ENCODE results near the gene GPC6.

Gene GPC6

DNA sequence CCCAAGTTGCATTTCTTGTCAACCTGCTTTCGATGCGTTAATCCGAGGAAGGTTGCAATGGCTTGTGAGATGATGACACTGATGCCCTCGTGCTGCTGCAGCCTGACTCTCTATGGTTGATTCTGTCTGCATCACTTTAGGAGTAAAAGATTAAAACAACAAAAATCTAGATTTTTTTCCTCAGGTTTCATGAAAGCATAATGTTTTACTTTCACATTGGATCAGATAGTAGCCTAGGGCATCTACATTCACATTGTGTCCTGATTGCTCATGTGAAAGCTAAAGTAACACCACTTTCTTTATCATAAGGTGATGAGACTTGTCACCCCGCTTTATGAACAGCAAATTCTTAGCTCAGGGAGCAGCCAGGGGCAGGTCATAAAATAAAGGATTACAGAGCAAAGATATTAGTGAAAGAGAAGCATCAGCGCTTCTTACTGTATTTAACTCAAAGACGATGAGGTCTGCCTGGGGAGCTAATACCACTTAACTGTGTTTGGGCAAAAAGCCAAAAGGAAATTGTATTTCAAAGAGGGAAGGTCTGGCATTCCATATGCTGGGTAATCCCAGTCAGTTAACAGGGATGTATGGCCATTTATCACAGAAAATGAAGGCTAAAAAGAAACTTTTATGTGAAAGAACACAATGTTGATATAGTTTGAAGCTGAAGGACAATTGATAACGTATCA is 270.5 kb downstream of the GPC6 start:
- DNase-seq (ENCODE audit: low read depth in 1 of 2, low spot score in 1 of 2): no peak

DNA sequence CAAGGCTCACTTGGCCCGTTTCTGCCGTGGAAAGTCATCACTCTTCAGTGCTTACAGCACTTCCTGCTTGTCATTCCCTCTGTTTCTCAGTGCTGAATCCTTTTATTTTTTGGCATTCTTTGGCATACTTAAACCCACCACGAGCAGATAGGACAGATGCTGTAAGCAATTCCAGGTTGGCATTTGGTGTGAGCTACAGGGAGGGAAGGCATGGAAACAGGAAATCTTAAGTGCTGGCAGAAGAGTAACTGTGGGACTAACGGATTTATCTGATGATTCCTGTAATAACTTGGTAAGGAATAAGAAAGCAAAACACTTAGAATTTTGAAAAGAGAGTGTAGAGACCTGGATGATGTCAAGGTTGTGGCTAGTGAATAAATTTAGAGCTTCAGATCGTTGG is 273.4 kb downstream of the GPC6 start:
- no peak for DNase-seq (ENCODE audit: low read depth in 1 of 2, low spot score in 1 of 2)

DNA sequence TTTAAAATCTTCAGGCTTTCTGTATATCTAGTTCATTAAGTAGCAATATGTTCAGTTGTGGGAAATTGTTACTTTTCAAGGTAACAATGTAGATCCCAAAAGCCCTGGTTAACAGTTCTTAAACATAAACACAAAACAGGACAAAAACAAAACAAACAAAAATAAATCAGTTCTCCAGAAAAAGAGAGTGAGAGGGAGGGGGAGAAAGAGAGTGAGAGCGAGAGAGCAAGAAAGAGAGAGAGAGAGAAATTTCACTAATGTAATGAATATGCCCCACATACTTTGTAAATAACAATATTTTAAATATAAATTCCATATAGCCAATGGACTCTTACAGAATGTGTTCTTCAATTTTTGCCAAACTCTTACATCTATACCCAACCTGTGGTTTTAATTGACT is 275.5 kb downstream of the GPC6 start:
- DNase-seq (ENCODE audit: low read depth in 1 of 2, low spot score in 1 of 2): no peak

DNA sequence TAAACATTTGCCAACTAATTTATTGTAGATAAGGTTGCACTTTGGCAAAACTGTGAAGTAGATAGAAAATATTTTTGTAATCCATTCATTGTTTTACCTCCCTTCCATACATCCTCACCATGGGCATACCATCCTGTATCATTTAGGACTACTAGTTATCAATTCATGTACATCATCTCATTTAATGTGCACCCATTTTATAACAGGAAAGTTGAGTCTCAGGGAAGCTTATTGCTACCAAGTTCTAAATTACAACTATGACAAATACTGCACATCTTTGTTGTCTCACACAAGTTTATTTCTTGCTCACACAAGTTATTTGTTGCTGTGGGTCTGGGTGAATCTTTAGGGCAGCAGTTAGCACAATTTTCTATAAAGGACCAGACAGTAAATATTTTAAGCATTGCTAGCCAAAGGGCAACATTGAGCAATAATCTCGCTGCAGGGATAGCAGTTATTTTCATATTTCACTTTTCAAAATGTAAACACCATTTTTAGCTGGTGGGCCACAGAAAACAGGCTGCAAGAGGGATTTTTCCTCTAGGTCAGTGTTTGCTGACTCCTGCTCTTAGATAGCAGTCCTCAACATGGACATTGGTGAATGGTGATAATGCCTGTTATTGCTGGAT is 276.5 kb downstream of the GPC6 start:
- DNase-seq (ENCODE audit: low read depth in 1 of 2, low spot score in 1 of 2): no peak

DNA sequence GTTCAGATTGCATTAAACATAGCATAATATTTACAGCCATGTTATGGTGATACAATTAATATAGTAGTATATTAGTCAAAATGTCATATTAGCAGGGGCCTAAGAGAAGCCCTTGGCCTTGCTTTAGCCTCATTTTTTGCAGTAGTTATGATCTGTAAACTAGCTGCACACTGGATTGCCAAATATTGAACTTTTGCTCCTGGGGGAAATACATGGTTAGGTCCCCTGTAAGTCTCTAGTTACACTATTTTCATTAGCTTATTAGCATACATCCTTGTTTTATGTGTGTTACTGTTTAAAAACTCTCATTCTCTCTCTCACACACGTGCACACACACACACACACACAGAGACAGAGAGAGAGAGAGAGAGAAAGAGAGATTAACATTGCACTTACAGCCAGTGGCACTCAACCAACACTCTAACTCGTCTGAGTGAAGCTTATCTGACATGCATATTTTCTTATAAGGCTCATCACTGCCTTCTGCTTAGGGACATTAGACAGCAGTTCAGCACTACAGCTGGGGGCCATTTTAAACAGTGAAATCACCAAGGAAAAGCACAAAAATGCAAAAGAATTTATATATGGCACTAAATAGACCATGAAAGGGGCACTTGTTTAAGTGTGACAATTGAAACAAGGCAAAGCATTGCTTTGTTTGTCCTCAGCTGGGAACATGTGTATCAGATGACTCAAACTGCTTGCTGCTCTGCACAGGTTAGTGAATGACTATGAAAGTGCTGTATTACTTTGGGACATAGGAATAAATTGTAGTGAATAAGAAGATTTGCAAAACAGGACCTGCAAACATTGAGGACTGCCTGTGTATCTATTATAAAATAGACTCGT is 278.7 kb downstream of the GPC6 start:
- no peak for DNase-seq (ENCODE audit: low read depth in 1 of 2, low spot score in 1 of 2)

DNA sequence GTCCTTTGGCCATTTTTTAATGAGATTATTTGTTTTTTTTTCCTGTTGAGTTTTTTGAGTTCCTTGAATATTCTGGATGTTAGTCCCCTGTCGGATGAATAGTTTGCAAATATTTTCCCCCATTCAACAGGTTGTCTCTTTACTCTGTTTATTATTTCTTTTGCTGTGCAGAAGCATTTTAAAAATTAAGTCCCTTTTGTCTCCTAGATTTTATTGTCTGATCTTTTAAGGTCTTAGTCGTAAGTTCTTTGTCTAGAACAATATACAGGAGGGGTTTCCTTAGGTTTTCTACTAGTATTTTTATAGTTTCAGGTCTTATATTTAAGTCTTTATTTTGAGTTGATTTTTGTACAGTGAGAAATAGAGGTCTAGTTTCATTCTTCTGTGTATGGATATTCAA is 284.4 kb downstream of the GPC6 start:
- no peak for DNase-seq (ENCODE audit: low read depth in 1 of 2, low spot score in 1 of 2)

DNA sequence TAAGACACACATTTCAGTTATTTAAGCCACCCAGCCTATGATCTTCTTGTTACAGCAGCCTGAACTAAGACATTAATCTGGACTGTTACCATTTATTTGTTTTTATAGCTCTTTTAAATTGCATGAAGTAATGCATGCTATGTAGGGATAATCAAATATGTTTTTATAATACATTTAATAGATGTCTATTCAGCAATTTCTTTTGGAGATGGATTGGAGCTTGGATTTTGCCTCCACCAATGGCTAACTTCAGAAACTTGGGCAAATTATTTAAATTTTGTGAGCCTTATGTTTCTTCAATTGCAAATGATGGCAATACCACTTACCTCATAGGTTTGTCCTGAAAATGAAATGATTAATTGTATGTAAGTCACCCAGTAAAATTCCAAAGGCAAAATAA is 288.7 kb downstream of the GPC6 start:
- no peak for DNase-seq (ENCODE audit: low read depth in 1 of 2, low spot score in 1 of 2)

DNA sequence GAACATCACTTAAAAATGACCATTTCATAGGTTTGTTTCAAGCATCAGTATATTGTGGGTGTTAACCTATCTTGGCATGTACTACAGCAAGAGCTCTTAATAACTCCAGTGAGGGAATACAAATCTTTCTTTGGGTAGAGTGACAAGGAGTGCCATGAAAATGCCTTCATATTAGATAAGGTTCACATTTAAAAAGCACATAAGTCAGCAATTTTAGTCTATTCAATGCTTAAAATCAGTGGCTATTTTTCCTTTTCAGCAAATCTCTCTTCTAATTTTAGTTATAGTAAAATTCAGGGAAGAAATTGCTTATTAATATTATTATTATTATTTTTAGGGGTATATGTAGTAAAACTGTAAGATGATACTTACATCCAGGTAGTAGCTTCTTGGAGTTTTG is 291.1 kb downstream of the GPC6 start:
- no peak for DNase-seq (ENCODE audit: low read depth in 1 of 2, low spot score in 1 of 2)

DNA sequence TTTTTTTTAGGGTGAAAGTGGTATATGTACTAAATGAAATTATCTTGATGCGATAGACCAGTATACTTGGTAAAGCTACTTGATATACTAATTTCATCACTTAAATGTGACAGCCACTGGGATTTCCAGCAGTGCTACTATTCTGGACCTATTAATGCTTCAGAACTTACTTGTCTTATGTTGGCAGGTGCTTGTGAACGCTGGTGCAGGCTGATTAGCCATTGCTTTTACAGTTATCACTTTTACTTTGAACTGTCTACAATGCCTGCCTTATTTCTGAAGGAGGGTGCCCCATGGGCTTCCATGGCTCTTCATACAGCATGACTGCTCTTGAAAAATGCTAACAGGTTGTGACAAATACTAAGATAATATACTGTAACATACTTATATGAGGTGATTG is 294.7 kb downstream of the GPC6 start:
- DNase-seq (ENCODE audit: low read depth in 1 of 2, low spot score in 1 of 2): no peak

DNA sequence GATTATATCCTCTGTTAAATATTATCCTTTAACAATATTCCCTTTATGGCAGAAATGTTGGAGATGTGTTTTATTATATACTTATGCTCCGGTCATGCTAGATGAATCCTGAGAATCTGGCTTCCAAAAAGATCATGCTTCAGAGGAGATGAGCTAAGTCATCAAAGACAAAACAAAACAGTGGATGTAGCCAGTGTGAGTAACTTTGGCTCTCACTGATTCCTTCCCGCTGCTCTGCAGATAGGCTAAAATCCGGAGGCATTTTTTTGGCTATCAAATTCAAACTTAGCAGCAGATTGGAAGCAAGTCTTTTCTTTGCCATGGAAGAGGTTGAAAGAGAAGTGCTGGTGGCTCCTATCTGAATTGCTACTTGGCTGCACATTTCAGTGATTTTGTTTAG is 295.9 kb downstream of the GPC6 start:
- DNase-seq (ENCODE audit: low read depth in 1 of 2, low spot score in 1 of 2): no peak

DNA sequence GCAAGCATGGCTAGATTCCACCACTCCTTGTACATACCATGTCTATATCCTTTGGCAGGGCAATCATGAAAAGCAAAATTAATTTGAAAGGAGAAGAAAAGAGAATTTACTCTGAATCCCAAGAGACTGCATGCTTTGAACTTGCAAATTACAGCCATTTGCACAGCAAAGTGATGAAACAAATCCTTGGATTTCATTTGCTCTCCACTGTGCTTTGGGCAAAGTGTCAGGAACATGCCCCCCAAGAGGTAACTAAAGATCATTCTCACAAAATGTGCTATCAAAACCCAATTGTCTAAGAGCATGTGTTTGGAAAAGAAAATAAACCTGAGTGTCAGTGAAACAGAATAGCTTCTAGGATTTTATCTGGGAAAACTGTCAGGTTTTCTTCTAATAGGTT is 298.5 kb downstream of the GPC6 start:
- no peak for DNase-seq (ENCODE audit: low read depth in 1 of 2, low spot score in 1 of 2)

DNA sequence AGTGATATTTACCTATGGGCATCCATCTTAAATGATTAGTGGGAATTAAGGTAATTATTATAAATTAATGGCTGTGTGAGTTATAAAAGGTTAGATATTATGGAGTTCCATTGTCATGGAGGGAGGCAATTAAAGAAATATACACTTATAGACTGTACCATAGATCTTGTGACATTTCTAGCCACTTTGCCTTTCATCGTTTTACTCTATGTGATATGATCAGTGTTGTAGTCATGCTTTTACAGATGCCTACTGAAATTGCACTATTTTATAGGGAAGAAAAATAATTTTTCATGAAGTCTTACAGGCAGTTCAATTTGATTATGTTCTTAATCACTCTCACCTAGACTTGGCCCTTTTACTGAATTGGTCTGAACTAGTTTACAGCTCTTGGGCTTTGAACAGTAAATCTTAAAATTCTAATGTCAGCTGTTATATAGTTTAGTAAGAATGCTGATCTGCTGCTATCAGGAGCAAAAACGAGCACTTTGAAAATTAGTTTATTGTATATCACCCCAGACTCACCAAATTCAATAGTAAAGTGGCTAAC is 301.2 kb downstream of the GPC6 start:
- no peak for DNase-seq (ENCODE audit: low read depth in 1 of 2, low spot score in 1 of 2)

DNA sequence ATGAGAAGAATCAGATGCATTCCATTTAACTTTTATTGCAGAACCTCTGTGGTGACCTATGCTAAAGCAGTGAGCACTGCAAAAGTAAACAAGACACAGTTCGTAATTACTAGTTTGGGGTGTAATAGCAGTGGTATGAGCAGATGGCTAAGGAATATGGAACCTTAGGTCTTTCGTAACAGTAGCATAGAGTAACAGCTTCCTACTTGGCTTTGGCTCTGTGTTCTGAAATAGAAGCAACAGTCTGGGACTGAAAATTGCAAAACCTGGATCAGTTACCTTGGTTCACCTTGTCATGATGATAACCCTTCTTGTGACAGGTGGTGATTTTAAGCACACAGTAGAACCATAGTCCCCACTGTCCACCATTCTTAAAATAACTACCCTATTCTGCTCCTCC is 303.4 kb downstream of the GPC6 start:
- DNase-seq (ENCODE audit: low read depth in 1 of 2, low spot score in 1 of 2): no peak

DNA sequence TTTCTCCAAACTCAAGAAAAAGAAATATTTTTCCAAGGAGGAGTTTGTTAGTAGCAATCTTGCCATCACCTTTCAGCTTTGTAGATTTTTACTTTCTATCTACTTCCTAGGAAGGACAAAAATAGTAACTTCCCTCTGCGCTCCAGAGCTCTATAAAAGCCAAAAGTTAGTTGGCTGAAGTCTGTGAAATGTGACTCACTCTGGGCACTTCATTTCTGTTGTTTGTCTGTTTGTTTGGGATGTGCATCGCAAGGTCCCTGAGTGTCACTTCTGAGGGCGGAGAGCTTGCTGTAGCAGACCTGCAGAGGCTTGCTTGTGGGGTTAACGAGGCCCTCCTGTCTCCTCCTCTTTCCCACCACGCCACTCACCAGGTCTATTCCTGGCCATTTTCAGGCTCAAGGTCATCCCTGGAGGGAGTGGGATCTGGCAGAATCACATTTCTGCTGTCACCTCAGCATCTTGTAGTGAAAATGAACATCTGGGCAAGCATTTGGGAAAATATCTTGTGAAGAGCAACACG is 307.6 kb downstream of the GPC6 start:
- no peak for DNase-seq (ENCODE audit: low read depth in 1 of 2, low spot score in 1 of 2)

DNA sequence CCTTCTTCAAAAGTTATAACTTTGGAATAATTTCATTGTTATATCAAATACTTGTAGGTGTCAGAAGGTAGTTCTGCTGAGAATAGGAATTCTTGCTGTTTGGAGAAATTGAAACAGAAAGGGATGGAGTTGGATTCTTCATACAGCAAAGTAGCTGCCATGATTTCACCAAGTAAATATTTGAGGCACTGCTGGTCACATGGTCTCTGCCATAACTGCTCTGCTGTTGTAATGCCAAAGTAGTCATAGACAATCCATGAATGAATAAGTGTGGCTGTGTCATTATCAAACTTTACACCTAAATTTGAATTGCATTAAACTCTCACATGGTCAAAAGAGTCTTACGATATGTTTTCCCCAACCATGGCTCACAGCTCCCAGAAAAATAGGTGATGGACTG is 308.6 kb downstream of the GPC6 start:
- DNase-seq (ENCODE audit: low read depth in 1 of 2, low spot score in 1 of 2): no peak

DNA sequence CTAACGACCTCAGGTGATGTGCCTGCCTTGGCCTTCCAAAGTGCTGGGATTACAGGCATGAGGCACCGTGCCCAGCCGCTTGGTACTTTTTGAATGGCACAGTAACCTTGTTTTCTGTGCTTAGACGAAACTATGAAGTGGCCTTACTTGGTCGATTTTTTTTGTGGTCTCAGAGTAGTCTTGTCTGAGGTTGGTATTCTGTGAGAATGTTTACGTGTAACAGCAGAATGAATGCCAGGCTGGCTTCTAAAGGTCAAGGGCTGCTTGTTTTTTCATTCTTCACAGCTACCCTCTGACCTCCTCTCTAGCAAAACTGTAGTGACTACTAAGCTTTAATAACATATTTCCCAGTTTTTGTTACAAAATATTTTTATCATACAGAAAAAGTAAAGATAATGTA is 313.3 kb downstream of the GPC6 start:
- no peak for DNase-seq (ENCODE audit: low read depth in 1 of 2, low spot score in 1 of 2)

DNA sequence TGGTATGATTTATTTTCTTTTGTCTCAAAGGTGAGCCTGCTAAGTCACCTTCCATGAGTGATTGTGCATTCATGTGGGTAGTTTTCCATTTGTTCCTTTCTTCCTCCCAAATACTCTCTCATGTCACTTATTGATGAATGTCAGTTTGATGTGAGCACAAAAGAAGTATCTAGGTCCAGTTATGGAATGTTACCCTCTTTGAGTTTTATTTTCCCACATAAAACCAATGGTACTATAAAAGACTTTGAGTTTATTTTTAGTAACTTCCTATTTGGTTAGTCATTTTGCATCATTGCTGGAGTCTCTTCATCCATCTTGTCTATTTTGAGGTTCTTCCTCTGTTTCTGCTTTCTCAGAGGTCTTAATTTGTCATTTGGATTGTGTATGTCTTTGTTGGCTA is 321.3 kb downstream of the GPC6 start:
- DNase-seq (ENCODE audit: low read depth in 1 of 2, low spot score in 1 of 2): no peak

DNA sequence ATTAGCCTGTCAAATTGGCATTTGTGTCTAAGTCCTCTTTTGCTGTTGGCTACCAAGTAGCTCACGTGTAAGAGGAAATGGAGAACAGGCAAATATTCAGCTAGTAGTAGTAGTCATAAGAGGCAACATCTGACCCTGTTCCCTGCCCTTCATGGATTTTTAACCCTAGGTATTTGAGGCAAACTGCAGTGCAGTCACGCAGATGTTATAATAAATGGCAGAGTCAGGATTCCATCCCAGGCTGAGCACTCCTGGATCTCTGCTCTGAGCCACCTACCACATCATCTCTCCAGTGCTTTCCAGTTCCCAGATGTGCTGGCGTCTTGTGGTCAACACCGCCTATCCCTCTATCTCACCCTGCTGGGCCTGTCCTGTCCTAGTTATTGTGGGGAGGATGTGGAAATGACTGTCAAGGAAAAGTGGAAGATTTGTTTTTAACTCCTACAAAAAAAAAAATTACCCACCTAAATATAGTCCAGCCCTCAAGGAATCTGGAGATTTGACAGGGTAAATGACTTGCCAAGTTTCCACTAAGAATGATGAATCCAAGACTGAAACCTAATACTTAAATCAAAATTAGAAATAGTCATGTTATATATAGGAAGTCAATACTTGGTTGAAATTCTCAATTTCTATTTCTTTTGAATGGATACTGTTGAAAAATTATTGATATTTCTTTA is 322.9 kb downstream of the GPC6 start:
- DNase-seq (ENCODE audit: low read depth in 1 of 2, low spot score in 1 of 2): no peak

DNA sequence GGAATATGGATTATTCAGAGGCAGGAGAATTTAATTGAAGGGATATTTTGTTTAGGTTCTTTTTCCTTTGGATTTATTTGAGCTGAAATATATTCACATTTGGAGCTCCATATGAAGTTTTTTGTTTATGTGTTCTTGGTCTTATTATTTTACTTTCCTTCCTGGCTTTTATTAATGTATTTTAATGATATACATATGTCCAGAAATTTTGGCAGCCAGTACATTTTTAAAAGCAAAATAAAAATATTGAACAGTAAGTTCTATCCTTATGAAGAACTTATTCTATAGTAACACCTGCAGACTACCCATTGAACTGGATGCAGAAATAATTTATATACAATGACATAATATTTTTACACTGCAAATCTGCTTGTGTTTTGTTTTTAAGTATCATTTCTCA is 323.6 kb downstream of the GPC6 start:
- no peak for DNase-seq (ENCODE audit: low read depth in 1 of 2, low spot score in 1 of 2)

DNA sequence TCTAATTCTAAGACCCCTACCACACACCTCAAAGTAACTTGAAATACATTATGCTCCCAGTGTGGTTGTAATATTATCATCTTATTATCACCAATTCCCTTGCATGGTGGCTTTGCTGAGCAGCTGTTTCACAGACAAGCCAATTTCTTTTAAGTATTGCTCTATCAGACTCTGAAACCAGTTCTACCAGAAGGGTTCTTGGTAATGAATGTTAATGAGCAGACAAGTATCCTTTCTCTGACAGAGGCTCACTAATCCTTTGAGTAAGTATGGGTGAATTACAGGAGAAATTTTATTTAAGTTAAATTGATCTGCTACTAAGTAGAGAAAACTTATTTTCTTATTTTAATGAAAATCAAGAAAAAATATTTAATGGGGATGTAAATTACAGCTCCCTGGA is 326.0 kb downstream of the GPC6 start:
- no peak for DNase-seq (ENCODE audit: low read depth in 1 of 2, low spot score in 1 of 2)

DNA sequence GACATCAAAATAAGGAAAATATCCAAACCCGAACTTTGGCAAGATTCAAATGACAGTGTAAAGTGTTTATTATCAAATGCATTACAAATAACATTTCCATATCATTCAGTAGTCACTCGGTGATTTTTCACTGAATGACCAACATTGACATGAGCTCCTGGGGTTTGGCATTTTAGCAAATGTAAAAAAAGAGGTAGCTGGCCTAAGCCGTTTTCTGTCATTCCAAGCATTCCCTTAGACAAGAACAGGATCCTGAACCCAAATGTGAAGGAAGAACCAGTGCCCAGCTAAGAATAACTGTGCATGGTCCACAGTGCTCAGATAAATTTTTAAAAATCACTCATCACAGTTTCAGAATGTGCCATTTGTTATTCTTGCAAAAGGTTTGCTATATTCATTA is 327.9 kb downstream of the GPC6 start:
- no peak for DNase-seq (ENCODE audit: low read depth in 1 of 2, low spot score in 1 of 2)
